H9 (cell line): ENCODE data around the gene EFCC1. TPM values are rescaled to one million over a fixed set of nuclear protein-coding genes. Genes with fewer than 3 reads are reported as not detected.

ENCODE experiments used
- DNase-seq: peaks from one replicate; pipeline ENCODE4 v3.0.0-alpha.2; 2017
- H2AFZ ChIP-seq: one replicate; pipeline ENCODE4 v1.6.1; 2013; ENCODE audit warnings: mild to moderate bottlenecking, low read length, control low read depth, moderate library complexity
- H2AK5ac ChIP-seq: 2 replicates; pipeline ENCODE4 v1.6.1; 2013; ENCODE audit warnings: low read length, control low read depth, mixed read lengths; ENCODE audit not compliant: insufficient read length
- H2BK120ac ChIP-seq: one replicate; pipeline ENCODE4 v1.6.1; 2013; ENCODE audit warnings: low read depth, mild to moderate bottlenecking, low read length, control low read depth, inconsistent platforms; ENCODE audit not compliant: poor library complexity, severe bottlenecking
- H2BK12ac ChIP-seq: 2 replicates; pipeline ENCODE4 v1.6.1; 2013; ENCODE audit warnings: low read length, control low read depth, mixed read lengths, low read depth; ENCODE audit not compliant: insufficient read length
- H2BK15ac ChIP-seq: 2 replicates; pipeline ENCODE4 v1.6.1; 2013; ENCODE audit warnings: low read depth, low read length, control low read depth
- H2BK20ac ChIP-seq: one replicate; pipeline ENCODE4 v1.6.1; 2013; ENCODE audit warnings: low read depth, mild to moderate bottlenecking, low read length, control low read depth, inconsistent platforms; ENCODE audit not compliant: poor library complexity, severe bottlenecking
- H2BK5ac ChIP-seq: 2 replicates; pipeline ENCODE4 v1.6.1; 2013; ENCODE audit warnings: low read length, control low read depth, mixed read lengths; ENCODE audit not compliant: insufficient read length
- H3K14ac ChIP-seq: 2 replicates; pipeline ENCODE4 v1.6.1; 2013; ENCODE audit warnings: low read length, control low read depth; ENCODE audit not compliant: insufficient read depth
- H3K18ac ChIP-seq: 2 replicates; pipeline ENCODE4 v1.6.1; 2013; ENCODE audit warnings: low read depth, mild to moderate bottlenecking, mixed read lengths, low read length, control low read depth; ENCODE audit not compliant: insufficient read length
- H3K23ac ChIP-seq: 2 replicates; pipeline ENCODE4 v1.6.1; 2013; ENCODE audit warnings: low read length, control low read depth, mixed read lengths, low read depth; ENCODE audit not compliant: insufficient read length
- H3K23me2 ChIP-seq: 2 replicates; pipeline ENCODE4 v1.6.1; 2013; ENCODE audit warnings: low read depth, mild to moderate bottlenecking, mixed read lengths, low read length, control low read depth; ENCODE audit not compliant: insufficient read length, poor library complexity, severe bottlenecking
- H3K27ac ChIP-seq: 2 replicates; pipeline ENCODE4 v1.5.1; 2013; ENCODE audit warnings: low read length, control low read depth, mixed read lengths, low read depth; ENCODE audit not compliant: insufficient read length
- H3K27me3 ChIP-seq: 2 replicates; pipeline ENCODE4 v1.6.1; 2013; ENCODE audit warnings: low read length, control low read depth, inconsistent platforms; ENCODE audit not compliant: insufficient read depth
- H3K4ac ChIP-seq: 2 replicates; pipeline ENCODE4 v1.6.1; 2013; ENCODE audit warnings: low read depth, mild to moderate bottlenecking, control low read depth, inconsistent platforms, low read length, moderate library complexity
- H3K4me1 ChIP-seq: 2 replicates; pipeline ENCODE4 v1.6.1; 2013; ENCODE audit warnings: low read length, control low read depth, inconsistent platforms; ENCODE audit not compliant: insufficient read depth
- H3K4me2 ChIP-seq: 2 replicates; pipeline ENCODE4 v1.6.1; 2013; ENCODE audit warnings: low read length, control low read depth, mixed read lengths; ENCODE audit not compliant: insufficient read length, insufficient read depth
- H3K56ac ChIP-seq: 2 replicates; pipeline ENCODE4 v1.6.1; 2013; ENCODE audit warnings: low read depth, mild to moderate bottlenecking, mixed read lengths, low read length, control low read depth; ENCODE audit not compliant: insufficient read length
- H3K79me1 ChIP-seq: 2 replicates; pipeline ENCODE4 v1.6.1; 2013; ENCODE audit warnings: low read depth, mild to moderate bottlenecking, moderate library complexity, low read length, control low read depth, inconsistent platforms; ENCODE audit not compliant: insufficient read depth, poor library complexity, severe bottlenecking
- H3K79me2 ChIP-seq: 2 replicates; pipeline ENCODE4 v1.6.1; 2013; ENCODE audit warnings: low read length, control low read depth, inconsistent platforms; ENCODE audit not compliant: insufficient read depth
- H3K9ac ChIP-seq: 2 replicates; pipeline ENCODE4 v1.6.1; 2013; ENCODE audit warnings: low read length, control low read depth, mixed read lengths; ENCODE audit not compliant: insufficient read length; ENCODE audit errors: extremely low read depth
- H3K9me3 ChIP-seq: one replicate; pipeline ENCODE4 v1.6.1; 2013; ENCODE audit warnings: low read depth, low read length, inconsistent platforms; ENCODE audit not compliant: control insufficient read depth
- H3T11ph ChIP-seq: one replicate; pipeline ENCODE4 v1.6.1; 2013; ENCODE audit warnings: mild to moderate bottlenecking, low read length, control low read depth, inconsistent platforms
- H4K20me1 ChIP-seq: one replicate; pipeline ENCODE4 v1.6.1; 2013; ENCODE audit not compliant: control insufficient read depth, insufficient read length, insufficient read depth
- H4K5ac ChIP-seq: 2 replicates; pipeline ENCODE4 v1.6.1; 2013; ENCODE audit warnings: low read depth, mild to moderate bottlenecking, mixed read lengths, low read length, control low read depth; ENCODE audit not compliant: insufficient read length
- H4K8ac ChIP-seq: replicated peaks from 2 replicates; pipeline ENCODE4 v1.6.1; 2013; ENCODE audit warnings: low read length, control low read depth, mixed read lengths, low read depth; ENCODE audit not compliant: insufficient read length
- H4K91ac ChIP-seq: 2 replicates; pipeline ENCODE4 v1.6.1; 2013; ENCODE audit warnings: low read depth, mild to moderate bottlenecking, moderate library complexity, mixed read lengths, low read length, control low read depth; ENCODE audit not compliant: insufficient read length
- H3K27ac Mint-ChIP-seq, 3 experiments: 2 replicates in 2 of 3; 3 replicates in 1 of 3; pipeline ENCODE4 v1.8.0; 2020 to 2021; ENCODE audit warnings: mixed read lengths in 3 of 3, mild to moderate bottlenecking in 1 of 3, moderate library complexity in 1 of 3
- H3K27me3 Mint-ChIP-seq: 2 replicates; pipeline ENCODE4 v1.8.0; 2021; ENCODE audit warnings: low read depth, mild to moderate bottlenecking, moderate library complexity, mixed read lengths
- H3K36me3 Mint-ChIP-seq, 3 experiments: 2 replicates in 2 of 3; 3 replicates in 1 of 3; pipeline ENCODE4 v1.8.0; 2020 to 2021; ENCODE audit warnings: low read depth in 3 of 3, mixed read lengths in 3 of 3; ENCODE audit not compliant: insufficient read depth in 1 of 3
- H3K4me1 Mint-ChIP-seq, 2 experiments: 2 replicates each; pipeline ENCODE4 v1.8.0; 2020; ENCODE audit warnings: mixed read lengths in 2 of 2
- H3K4me3 Mint-ChIP-seq, 2 experiments: 2 replicates in 1 of 2; 3 replicates in 1 of 2; pipeline ENCODE4 v1.8.0; 2020 to 2021; ENCODE audit warnings: mild to moderate bottlenecking in 2 of 2, mixed read lengths in 2 of 2, moderate library complexity in 1 of 2
- H3K9me3 Mint-ChIP-seq, 2 experiments: 2 replicates in 1 of 2; 3 replicates in 1 of 2; pipeline ENCODE4 v1.8.0; 2020; ENCODE audit warnings: mild to moderate bottlenecking in 2 of 2, mixed read lengths in 2 of 2, moderate library complexity in 1 of 2
- CTCF ChIP-seq: fragments of 200-600 bp; sonication (generic); conservative IDR thresholded peaks from 3 replicates; pipeline ENCODE4 v1.8.0; 2021; ENCODE audit warnings: antibody characterized with exemption, mild to moderate bottlenecking
- WGBS: extraction: QIAGEN DNeasy Blood & Tissue Kit; methylation state at CpG from one replicate; pipeline ENCODE4 v1.1.7; 2013; ENCODE audit warnings: missing lambda C conversion rate, low lambda C conversion rate, mixed read lengths; ENCODE audit not compliant: insufficient read length; ENCODE audit errors: extremely low coverage; 5-methylcytosine and 5-hydroxymethylcytosine counted together
- total RNA-seq: library from RNA; stranded (reverse); gene quantifications from 2 replicates; pipeline ENCODE4 v1.2.1, GENCODE V29; 2021

EFCC1 gene
- total RNA-seq, 1 experiment from 2014 or later: 0.09 TPM

GRCh38 chr3:129046732-129047552 lies 45.8 kb downstream of the EFCC1 start:
- Histone ChIP-seq H3K14ac (no peak overlapping the region; the same call in 1 of the 2 replicates), H2AFZ (no peak overlapping the region), H2BK12ac (no peak overlapping the region), H3K79me2 (no peaks in the 10 kb centered on the region), H4K8ac (no peak overlapping the region), H2BK15ac (no peak overlapping the region), H3K56ac (no peak overlapping the region), H4K5ac (no peak overlapping the region), H3K18ac (peak overlapping the region; percentile 49), H3K4me1 (no peaks in the 10 kb centered on the region; the same call in 1 of the 2 replicates), H3T11ph (no peak overlapping the region), H3K9ac (no peak overlapping the region), H4K20me1 (no peaks in the 10 kb centered on the region), H3K23ac (no peak overlapping the region), H3K27me3 (no peaks in the 10 kb centered on the region), H2BK120ac (no peak overlapping the region), H2BK5ac (no peak overlapping the region), H3K4ac (no peak overlapping the region), H2AK5ac (no peak overlapping the region), H3K9me3 (no peaks in the 10 kb centered on the region), H2BK20ac (no peak overlapping the region), H3K79me1 (no peaks in the 10 kb centered on the region), H3K23me2 (no peaks in the 10 kb centered on the region), H4K91ac (no peak overlapping the region), H3K4me2 (no peak overlapping the region), H3K27ac (no peak overlapping the region)
- Mint-ChIP-seq H3K4me3 (no peak overlapping the region; a peak in 1 of 5 replicates), H3K4me1 (peaks cover 0 to 7% of the 10 kb centered on the region in 2 experiments; a peak in 1 of 4 replicates), H3K9me3 (peaks cover 10 to 19% of the 10 kb centered on the region in 2 experiments; a peak in 4 of 5 replicates), H3K27me3 (peaks cover 2% of the 10 kb centered on the region; the same call in 1 of the 2 replicates), H3K36me3 (peaks cover 0 to 6% (median 0%) of the 10 kb centered on the region in 3 experiments; a peak in 2 of 7 replicates), H3K27ac (no peak overlapping the region)
- DNase-seq: no peak
- WGBS: no CpG with 5 or more reads among the region's 46 CpGs
- no peak for TF ChIP-seq CTCF
